Heart left ventricle (tissue), 13 donors: ENCODE measurements around the gene KIAA1586.

Experiments used
- CTCF ChIP-seq, 12 donors: fragments of 200-600 bp; sonication (generic) in 4 of 12; IDR thresholded peaks; one replicate each; pipeline versions ENCODE4 v1.5.0 to v1.8.0; 2018 to 2022; ENCODE audit warnings: antibody characterized with exemption in 12 of 12, mild to moderate bottlenecking in 5 of 12
- POLR2A ChIP-seq, 2 donors: fragments of 450-650 bp; IDR thresholded peaks; one replicate each; pipeline ENCODE4 v1.6.1; 2017; ENCODE audit warnings: antibody characterized with exemption in 2 of 2, mild to moderate bottlenecking in 2 of 2, moderate library complexity in 2 of 2
- donor health status: ischemic (EF 13 %, LVEDD 7.1; RV severe dilation, severe dysfunction).
- donor health status: DM: no; HTN: yes; CAD: no.
- donor health status: DM: no; HTN: no; CAD: no.
- donor health status: ischemic (EF 25% LVEDD 6.9; RV normal size, moderate dysfunction).
- donor health status: ischemic (EF 25% LVEDD 5.7; RV mildly dilated, moderate dysfunction).
- donor health status: ischemic (EF 35%, LVEDD 5.7; RV mildly dilated, moderate dysfunction).
- donor health status: nonischemic (EF 11% LVEDD 7.7; RV severe dilation, severe dysfunction).
- donor health status: DM: yes; HTN: yes; CAD: no.
- donor health status: PGD.
- donor health status: ischemic (EF 29% LVEDD 5.4; RV normal size, mild dysfunction).
- donor health status: nonischemic (EF 23%, LVEDD 6.1; RV moderate dilation, normal function).

DNA sequence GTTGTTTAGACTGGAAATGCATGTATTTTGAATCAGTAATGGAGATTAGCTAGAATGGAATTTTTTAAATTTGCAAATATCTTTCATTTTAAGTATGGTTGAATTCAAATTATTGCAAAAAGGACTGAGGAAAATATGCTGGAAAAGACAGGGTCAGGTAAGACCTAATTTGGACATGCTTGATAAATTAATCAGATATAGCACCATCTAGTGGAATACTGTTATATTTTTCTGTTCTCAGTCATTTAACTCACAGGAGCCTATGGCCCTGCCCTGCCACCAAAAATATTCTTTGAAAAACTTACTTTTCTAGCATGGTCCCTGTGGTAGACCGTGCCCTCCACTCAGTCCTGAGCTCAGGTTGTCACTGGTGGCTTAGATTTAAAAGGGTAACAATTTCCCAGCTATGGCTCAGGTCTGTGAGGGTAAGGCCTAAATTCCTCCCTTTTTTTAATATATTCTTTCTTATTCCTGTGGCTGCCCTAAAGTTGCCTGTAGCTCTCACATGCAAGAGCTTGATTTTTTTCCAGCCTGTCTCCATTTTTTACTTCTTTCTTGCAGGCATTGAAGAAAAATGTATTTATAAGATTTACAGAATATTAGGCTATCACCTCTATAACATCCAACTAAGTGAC lies 25.3 kb upstream of the KIAA1586 start:
- peak; percentile 35 to 70 (median 54) for TF ChIP-seq CTCF (IDR thresholded peaks at IDR 0.05)
- TF ChIP-seq POLR2A (IDR thresholded peaks at IDR 0.05): no peak
